ENCODE measurements around the gene ERCC8. TPM values are rescaled to one million over a fixed set of nuclear protein-coding genes. Genes with fewer than 3 reads are reported as not detected.

ERCC8 gene, protein sequence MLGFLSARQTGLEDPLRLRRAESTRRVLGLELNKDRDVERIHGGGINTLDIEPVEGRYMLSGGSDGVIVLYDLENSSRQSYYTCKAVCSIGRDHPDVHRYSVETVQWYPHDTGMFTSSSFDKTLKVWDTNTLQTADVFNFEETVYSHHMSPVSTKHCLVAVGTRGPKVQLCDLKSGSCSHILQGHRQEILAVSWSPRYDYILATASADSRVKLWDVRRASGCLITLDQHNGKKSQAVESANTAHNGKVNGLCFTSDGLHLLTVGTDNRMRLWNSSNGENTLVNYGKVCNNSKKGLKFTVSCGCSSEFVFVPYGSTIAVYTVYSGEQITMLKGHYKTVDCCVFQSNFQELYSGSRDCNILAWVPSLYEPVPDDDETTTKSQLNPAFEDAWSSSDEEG
- total RNA-seq (ENCODE audit: low replicate concordance) = 9.8 and 14.9 TPM in 2 replicates

DNA sequence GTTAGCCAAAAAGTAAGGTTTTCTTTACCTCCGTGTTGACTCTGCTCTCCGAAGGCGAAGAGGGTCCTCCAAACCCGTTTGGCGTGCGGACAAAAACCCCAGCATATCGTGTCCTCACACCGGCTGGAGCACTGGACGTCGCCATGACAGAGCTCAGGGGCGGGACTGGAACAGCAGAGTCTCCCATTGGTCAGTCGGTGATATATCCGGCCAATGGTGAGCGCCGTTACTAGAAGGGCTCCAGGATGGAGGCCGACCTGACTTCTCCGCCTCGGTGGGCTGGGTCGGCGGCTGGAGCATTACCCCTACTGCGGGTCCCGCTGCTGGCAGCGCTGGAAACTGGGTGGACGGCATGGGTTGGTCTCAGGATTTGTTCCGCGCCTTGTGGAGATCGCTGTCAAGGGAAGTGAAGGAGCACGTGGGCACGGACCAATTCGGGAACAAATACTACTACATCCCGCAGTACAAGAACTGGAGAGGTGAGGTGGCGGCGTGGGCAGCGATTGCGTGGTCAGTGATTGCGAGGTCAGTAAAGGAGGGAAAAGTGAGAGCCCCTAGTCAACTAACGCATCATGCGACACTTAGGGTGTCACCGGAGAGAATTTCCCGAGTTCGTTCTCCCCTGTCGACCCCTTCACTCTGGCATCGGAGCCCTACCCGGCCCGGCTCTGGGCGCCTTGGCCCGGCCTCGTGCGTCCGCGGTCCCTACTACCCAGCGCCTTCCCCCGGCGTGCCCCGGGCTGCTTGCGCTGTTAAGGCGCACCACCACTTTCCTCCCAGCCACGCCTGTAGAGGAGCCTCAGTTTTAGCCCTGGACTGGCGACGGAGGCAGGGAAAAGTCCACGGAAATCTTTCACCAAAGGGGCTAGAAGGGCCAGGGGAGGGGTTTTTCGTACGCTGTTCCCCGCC, at the start of gene ERCC8, which contains the start of gene NDUFAF2:
Gene ERCC8, minus strand, starts transcription at position 167 of the 909 bp plus-strand sequence. Its CDS starts 62 bp downstream, at position 105.
Gene NDUFAF2, plus strand, starts transcription at position 302 of the 909 bp plus-strand sequence. Its CDS starts 51 bp downstream, at position 353.

DNA sequence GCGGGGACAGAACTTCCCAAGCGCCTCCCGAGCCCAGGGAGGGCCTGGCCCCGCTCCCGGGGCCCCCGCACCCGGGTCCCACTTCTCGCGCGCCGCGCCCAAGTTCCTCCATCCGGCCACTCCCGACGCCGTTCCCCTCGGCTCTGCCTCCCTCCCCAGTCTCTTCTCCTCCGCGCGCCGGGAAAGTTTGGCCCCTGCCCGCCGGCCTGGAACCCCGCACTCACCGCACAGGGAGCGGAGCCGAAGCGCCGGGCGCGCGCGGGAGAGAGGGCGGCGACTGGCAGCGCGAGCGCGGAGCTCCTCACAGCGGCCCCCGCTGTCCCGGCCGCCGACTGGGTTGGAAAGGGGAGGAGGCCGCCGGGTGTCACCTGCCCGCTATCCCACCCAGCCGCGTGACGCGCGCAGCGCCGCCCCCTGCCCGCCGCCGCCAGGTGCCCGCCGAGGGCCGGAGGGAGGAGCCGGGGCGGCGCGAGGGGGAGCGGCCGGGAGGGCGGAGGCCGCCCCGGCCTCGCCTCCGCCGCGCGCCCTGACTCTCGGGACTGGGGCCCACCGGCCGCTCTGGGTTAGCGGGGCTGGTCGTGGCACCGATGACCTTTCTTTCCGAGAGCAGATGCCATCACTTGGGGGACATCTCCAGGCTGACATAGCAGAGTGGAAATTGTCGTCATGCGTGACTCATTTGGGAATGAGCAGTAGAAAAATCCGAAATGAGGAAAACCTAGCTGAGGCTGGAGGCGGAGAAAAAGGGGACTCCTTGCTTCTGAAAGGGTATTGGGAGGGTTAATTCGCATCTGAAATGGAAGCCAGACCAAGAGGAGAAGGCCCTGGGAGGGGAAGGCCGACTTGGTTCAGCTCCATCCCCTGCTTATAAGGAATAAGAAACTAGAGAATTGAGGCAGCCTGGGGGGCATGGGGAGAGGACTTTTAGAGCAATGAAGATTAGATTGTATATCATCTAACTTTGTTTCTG, 100.6 kb downstream of the ERCC8 start, which contains the start of gene ELOVL7:
Gene ELOVL7, minus strand, starts transcription at position 334 of the 970 bp plus-strand sequence. CDS start 56,872 bp downstream, outside the sequence.

Other genes with a start within 250 kb of the ERCC8 start
- gene DEPDC1B, start 244.9 kb downstream of the ERCC8 start, total RNA-seq (ENCODE audit: low replicate concordance) = 0.70 and 3.0 TPM in 2 replicates
- gene ELOVL7, start 100.8 kb downstream of the ERCC8 start, total RNA-seq (ENCODE audit: low replicate concordance) = under 0.01 TPM in 1 of 2 replicates, not detected in the other
- gene NDUFAF2, start 135 bp upstream of the ERCC8 start, total RNA-seq (ENCODE audit: low replicate concordance) = 24.6 and 27.7 TPM in 2 replicates
- gene SMIM15, start 217.4 kb upstream of the ERCC8 start, total RNA-seq (ENCODE audit: low replicate concordance) = 48.4 and 69.0 TPM in 2 replicates